ENCODE results near the gene ALDH3B1.
A peak's percentile ranks its signal among the peaks of the same experiment; 100 is the strongest.
"Not testable (repeated sequence)": the region's sequence is repeated elsewhere in the genome, so short reads cannot be mapped to it uniquely, and the experiment has no call there.

The ALDH3B1 gene, protein sequence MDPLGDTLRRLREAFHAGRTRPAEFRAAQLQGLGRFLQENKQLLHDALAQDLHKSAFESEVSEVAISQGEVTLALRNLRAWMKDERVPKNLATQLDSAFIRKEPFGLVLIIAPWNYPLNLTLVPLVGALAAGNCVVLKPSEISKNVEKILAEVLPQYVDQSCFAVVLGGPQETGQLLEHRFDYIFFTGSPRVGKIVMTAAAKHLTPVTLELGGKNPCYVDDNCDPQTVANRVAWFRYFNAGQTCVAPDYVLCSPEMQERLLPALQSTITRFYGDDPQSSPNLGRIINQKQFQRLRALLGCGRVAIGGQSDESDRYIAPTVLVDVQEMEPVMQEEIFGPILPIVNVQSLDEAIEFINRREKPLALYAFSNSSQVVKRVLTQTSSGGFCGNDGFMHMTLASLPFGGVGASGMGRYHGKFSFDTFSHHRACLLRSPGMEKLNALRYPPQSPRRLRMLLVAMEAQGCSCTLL

DNA sequence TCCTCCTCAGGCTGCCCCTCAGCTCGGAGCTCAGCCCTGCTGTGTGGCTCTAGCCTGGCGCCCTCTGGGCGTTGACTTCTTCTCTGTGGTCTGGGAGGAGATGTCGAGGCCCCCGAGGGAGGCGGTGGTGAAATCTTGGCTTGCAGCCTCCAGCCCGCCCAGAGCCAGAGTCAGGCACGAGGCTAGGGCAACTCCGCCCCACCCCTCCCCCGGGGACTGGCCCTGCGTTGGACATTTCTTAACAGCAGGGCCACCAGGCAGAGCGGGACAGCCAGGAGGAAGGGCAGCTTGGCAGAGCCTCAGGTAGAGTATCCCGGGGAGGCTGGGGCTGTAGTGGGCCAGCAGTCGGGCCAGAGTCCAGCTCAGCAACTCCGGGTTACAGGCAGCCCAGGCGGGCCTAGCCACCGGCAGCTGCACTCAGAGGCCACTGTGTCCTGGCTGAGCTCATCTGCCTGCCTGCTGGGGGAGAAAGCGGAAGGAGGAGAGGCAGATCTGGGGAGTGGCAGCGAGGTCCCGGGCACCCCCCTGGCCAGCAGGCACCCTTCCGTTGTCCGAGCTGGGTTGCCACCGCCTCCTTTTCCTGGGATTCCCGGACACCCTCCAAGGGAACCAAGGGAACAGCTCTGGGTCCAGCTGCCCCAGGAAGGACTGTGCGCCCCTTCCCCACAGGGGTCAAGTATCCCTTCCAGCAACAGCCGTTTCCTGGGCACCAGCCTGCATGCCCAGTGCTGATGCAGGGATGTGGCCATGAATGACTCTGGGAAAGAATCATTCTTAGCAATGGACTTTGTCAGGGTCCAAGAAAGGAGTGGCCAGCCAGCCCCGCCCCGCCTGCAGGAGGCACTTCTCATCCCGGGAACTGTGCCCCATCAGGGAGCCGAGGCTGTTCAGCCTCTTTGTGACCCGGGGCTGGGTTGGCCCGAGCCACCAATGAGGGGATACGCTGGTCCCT, at the start of gene ALDH3B1:
Gene ALDH3B1 (plus strand): TSS at position 238 of the 952 bp plus-strand sequence. CDS start 4,971 bp downstream, outside the sequence.
- no peak for DNase-seq (ENCODE audit: low read depth)

DNA sequence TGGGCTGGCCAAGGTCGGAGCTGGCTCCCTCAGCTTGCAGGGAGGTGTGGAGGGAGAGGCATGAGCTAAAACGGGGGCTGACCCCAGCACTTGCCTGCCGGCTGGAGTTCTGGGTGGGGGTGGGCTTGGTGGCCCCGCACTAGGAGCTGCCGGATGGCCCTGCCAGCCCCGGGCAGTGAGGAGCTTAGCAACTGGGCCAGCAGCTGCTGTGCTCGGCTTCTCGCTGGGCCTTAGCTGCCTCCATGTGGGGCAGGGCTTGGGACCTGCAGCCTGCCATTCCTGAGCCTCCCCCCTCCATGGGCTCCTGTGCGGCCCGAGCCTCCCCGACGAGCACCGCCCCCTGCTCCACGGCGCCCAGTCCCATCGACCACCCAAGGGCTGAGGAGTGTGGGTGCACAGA, 46.9 kb upstream of the ALDH3B1 start:
- not testable (repeated sequence) for DNase-seq (ENCODE audit: low read depth)

DNA sequence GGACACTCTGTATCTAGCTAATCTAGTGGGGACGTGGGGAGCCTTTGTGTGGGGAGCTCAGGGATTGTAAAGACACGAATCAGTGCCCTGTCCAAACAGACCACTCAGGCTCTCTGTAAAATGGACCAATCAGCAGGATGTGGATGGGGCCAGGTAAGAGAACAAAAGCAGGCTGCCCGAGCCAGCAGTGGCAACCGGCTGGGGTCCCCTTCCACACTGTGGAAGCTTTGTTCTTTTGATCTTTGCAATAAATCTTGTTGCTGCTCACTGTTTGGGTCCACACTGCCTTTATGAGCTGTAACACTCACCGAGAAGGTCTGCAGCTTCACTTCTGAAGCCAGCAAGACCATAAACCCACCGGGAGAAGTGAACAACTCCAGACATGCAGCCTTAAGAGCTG, 46.2 kb upstream of the ALDH3B1 start:
- DNase-seq (ENCODE audit: low read depth) = not testable (repeated sequence)

DNA sequence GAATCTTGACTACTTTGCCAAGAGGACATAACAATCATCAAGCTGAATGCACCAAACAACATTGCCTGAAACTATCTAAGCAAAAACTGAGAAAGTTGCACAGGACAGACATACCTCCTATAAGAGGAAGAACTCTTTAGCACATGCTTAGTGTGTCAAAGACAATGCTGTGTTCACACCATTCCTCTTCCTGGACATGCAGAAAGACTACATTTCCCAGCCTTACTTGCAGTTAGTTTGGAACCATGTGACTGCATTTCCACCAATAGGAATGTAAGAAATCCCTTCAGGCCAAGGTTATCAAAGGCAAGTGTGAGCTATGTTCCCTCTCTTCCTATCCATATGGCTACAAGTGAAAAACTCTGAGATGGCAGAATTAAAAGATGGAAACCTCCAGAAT, 45.4 kb upstream of the ALDH3B1 start:
- not testable (repeated sequence) for DNase-seq (ENCODE audit: low read depth)

DNA sequence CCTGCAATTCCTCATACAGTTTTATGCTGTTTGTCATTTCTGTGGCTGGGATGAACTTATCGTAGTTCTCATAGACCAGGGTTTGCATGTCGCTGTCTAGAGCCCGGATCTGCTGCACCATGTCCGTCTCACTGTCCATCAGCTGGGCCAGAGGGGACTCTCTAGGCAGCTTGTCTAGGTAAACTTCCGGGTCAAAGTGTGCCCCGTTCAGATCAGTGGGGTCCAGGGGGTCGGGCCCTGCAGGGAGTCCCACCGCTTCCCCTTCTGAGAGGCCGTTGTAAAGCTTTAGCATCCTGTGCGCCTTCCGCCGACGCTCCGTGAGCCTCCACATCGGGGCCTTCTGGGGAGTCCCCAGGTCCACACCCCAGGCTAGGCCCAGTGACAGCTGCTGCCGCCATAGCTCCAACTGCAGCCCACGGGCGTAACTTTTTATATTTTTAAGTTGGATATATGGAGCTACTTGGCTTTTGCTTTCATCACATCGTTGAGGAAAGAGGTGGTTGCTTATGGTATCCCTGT, 44.2 kb upstream of the ALDH3B1 start:
- DNase-seq (ENCODE audit: low read depth) = not testable (repeated sequence)

DNA sequence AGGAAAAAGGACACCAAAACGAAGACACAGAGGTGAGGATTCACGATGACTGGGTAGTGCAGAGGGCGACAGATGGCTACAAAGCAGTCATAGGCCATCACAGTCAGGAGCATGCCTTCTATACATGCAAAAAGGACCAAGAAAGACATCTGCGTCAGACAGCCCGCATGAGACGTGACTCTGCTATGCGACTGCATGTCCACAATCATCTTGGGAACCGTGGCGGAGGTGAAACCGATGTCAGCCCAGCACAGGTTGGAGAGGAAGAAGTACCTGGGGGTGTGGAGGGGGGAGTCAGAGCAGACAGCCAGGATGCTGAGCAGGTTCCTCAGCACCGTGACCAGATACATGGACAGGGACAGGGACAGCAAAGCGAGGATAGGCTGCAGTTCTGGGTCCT, 35.4 kb upstream of the ALDH3B1 start:
- not testable (repeated sequence) for DNase-seq (ENCODE audit: low read depth)

DNA sequence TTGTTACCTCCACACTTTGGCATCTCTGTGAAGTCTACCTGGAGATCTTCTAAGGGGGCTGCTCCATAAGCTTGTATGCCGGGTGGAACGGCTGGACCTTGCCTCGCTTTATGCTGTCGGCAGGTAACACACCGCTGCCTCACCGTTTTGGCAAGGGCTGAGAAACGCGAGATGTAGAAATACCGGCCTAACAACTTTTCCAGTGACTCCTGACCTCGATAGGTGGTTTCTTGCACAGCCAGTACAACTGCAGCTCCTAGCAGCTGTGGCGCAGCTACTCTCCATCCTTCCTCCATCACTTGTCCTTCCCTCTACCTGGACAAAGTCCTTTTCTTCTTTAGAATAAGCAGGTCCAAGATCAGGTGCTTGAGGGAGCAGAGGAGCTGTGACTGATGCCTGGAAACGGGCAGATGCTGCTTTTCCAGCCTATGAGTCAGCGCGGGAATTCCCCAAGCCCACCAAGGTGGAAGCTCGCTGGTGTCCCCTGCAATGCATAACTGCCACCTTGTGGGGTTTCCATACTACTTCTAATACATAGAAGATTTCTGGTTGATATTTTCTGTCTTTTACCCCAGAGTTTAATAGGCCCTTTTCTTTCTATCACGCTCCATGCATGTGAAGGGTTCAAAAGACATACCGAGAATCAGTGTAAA, 31.2 kb upstream of the ALDH3B1 start:
- DNase-seq (ENCODE audit: low read depth) = not testable (repeated sequence)

DNA sequence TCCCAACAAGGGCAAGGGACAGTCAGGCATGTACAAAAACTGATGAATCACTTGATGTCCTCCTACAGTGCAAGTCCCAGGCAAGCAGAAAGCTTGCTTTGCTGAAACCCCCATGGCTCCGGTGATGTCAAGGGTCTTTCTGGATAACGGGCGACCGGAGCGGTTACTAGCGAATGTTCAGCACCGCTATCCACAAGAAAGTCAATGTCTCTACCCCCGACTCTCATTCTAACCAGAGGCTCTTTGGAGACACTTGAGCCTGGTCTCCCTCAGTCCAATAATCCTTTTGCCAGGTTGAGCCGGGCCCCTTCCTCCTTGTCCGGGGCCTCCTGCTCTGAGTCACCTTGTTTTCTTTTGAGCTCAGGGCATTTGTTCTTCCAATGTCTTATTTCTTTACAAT, 28.9 kb upstream of the ALDH3B1 start:
- not testable (repeated sequence) for DNase-seq (ENCODE audit: low read depth)

DNA sequence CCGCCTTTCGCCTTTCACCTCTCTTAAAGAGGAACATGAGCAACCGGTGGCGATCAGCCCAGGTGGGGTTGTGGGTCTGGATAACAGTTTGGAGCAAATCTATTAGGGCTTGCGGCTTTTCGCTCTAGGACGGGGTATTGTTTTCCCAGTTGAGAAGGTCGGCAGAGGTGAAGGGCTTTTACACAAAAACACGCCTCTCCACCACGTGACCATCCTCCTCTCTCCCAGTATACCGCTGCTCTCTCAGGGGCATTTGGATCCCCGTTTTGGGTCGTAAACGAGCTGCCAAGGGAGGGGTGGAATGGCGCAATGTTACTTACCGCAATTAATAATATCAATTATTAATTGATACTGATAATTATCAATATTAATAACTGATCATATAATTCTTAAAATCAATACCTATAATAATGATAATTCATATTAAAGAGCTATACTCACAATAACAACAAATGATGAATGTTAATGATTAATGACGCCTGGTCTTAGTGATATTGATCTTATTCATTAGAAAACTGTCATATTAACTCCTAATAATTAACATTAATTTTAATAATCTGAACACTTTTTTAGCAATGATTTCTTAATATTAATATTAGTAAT, 27.8 kb upstream of the ALDH3B1 start:
- not testable (repeated sequence) for DNase-seq (ENCODE audit: low read depth)

DNA sequence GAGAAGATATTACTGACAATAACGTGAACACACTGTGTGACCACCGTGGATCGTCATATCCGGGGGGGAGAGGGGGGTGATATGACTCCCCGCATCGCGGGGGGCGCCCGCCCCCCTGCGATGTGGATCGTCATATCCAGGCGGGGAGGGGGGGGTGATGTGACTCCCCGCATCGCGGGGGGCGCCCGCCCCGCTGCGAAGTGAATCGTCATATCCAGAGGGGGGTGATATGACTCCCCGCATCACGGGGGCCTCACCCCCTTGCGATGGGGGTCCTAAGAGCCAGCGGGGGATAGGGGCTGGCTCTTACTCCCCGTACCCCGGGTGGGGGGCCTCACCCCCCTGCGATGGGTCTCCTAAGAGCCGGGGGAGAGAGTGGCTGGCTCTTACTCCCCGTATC, 26.2 kb upstream of the ALDH3B1 start:
- no peak for DNase-seq (ENCODE audit: low read depth)

DNA sequence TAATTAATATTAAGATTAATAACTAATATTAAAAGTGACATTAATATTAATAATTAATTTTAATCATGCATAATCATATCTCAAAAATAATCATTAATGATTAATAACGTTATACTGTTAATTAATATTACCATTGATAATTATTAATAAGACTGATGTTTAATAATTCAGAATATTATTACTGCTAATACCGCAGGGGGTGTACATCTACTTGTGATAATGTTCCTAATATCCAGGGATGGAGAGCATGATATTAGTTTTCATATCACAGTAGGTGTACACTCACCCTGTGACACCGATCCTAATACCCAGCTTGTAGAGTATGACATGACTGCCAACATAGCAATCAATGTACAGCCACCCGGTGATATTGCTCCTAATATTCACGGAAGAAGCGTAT, 24.8 kb upstream of the ALDH3B1 start:
- not testable (repeated sequence) for DNase-seq (ENCODE audit: low read depth)

DNA sequence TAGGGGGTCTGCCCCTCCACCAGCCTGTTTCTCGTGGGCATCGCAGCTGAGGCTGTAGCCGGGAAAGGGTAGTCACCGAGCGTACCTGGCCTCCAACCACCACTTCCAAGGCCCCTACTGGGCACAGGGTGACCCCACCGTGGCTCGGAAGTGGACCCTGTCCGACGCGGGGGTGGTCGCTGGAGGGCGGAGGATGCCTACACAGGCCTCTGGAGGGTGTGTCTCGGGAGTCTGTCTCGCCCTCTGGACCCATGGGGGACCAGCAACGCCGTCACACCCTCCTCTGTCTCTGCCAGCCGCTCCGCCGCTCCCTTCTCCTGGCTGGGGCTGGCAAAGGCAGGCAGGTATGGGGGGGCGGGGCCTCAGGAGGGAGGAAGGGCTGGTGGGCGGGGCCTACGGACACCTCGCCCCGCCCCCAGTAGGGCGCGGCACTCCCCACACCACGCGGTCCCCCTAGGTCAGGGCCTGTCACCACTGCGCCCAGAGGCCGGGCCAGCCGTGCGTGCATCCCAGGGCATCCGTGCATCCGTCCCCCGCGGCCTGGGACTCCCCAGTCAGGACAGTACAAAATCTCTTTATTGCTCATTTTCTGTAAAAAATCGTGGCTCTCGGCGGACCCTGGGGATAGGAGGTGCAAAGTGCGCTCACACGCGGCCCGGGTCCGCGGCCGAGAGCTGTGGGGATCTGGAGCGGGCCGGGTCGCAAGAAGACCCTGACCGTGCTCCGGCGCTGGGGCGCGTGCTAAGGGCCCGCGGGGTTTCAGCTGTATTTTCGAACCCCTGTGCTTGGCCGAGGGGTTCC, 19.4 kb upstream of the ALDH3B1 start:
- DNase-seq (ENCODE audit: low read depth) = not testable (repeated sequence)

DNA sequence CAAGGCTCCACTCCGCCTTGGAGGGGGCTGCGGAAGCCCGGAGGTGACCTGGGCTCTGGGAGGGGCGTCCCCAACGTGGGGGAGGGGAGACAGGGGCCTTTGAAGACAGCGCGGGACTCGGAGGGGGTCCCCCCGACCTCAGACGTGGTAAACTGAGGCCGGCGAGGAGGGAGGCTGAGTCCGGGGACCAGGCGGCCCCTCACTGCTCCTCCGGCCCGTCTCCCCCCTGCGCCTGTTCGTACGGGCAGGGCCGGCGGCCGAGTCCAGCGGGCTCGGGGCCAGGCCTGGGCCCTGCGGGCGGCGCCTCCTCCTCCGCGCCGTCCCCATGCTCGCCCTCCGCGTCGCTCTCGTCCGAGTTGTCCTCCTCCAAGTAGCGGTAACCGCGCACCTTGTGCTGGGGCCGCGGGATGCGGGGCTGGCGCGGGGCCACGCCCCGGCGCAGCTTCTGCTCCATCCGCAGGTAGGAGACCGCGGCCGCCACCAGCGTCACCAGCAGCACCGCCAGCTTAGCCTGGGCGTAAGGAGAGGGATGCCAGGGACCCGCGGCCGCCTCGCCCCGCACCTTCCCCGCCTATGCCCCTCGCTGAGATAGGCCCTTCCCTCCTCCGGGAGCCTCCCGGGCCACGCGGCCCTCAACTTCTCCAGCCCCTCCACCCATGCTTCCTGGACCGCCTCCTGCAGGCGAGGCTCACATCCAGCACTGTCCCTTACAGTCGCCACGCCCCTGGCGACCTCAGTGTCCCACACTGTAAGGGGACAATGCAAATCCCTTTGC, 18.6 kb upstream of the ALDH3B1 start:
- not testable (repeated sequence) for DNase-seq (ENCODE audit: low read depth)

DNA sequence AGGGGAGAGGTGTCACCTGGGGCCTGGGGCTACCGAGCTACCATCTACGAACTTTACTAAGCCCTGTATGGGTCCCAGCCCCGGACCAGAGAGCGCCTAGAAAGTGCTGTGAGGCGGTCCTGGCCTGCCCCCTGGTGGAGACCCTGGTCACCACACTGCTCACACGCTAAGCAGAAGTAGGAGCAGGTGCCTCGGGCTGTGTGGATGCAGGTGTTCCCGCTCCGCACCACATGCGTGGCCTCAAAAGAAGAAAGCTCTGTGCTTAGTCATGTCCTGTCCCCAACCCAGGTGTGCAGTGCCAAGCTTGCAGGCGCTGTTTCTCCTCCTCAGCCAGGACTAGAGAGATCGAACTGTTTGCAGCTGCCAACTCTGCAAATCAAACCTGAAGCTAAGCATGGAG, 16.3 kb upstream of the ALDH3B1 start:
- DNase-seq (ENCODE audit: low read depth) = peak; percentile 22

DNA sequence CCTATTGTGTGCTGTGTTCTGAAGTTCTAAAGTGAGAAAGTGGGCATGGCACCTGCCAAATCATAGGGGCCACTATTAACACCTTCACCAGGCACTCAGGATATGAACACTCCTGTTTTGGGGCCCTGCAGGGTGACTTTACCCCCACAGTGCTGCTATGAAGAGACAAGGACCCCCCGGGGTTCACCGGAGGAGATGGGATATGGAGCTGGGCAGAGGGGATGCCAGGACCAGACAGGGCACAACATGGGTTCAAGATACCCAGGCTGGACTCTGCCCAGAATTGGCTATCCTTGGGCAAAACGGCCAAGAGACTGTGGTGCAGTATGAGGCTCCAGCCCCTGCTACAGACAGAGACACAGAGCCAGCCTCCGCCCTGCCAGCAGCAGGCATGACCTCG, 15.7 kb upstream of the ALDH3B1 start:
- DNase-seq (ENCODE audit: low read depth) = not testable (repeated sequence)

DNA sequence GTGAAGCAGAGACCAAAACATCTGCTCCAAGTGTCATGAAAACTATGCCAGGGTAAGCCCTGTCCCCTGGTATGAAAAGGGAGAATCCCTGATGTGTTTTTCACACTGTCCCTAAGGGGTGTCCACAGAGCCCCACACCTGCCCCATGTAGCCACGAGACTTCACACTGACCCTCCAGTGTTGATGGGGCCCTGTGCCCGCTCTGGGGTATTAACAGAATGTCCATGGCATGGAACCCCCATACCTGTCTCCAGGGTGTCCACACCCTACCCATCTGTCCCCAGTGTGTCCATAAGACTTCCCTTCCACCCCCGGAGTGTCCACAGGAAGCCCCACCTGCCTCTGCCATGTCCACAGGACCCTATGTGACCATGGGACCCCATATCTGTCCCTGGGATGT, 15.0 kb upstream of the ALDH3B1 start:
- not testable (repeated sequence) for DNase-seq (ENCODE audit: low read depth)

DNA sequence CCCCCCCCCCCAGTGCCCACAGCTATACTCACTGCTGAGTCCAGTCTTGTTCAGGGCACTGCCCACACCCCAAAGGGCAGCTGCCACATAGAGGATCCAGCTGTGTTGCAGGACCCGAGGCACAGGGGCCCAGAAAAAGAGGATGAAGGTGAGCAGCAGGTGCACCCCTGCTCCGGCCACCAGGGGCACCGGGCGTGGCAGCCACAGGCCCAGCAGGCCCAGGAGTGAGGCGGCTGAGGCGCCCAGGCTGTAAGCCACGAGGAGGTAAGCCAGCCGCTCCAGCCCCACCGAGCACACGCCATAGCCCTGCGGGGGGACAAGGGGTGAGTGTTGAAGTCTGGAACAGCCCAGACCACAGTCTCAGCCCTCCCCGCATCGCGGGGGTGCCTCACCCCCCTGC, 14.5 kb upstream of the ALDH3B1 start:
- DNase-seq (ENCODE audit: low read depth) = not testable (repeated sequence)

DNA sequence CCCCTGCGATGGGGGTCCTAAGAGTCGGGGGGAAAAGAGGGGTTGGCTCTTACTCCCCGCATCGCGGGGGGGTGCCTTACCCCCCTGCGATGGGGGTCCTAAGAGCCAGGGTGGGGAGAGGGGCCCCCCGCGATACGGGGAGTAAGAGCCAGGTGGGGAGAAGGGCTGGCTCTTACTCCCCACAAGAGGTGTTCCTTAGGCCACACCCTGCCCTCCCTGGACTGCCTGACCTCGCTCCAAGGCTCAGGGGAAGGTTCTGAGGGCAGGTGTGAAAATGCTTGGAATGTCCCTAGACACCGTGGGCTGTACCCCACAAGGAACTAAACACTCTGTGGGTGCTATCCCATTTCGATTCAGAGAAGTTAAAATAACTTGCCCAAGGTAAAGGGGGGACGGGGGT, 14.1 kb upstream of the ALDH3B1 start:
- DNase-seq (ENCODE audit: low read depth) = no peak

DNA sequence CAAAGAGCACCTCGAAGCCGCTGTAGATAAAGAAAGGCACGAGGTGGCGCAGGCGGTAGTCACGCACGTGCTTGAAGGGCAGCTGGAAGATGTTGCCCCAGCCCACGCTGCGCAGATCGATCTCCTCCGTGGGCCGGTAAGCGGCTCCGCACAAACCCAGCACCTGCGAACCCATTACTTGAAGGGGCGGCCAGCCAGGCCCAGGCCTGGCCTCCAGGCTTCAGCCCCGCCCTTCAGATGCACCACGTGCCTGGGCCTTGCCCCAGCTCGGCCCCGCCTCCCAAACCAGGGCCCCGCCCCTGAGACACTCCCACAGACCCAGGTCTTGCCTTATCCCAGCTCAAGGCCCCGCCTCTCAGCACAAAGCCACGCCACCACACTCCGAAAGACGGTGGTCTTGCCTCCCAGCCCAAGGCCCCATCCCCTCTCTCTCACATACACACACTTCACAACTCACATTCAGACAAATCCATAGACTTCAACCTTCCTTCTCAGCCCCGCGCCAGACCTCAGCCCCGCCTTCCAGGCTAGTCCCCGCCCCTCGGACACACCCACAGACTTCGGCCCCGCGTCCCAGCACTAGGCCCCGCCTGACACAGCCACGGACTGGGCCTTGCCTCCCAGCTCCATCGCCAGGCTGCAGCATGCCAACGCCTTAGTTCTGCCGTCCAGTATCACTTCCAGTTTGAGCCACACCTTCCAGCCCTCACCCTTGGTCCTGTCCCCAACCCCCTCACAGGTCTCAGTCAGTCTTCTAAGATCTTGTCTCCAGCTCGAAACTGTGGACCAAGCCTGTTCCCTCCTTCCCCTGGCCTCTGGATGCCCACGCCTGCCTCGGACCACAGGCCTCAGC, 13.3 kb upstream of the ALDH3B1 start:
- DNase-seq (ENCODE audit: low read depth) = no peak
